Testis (tissue), 2 donors: Measurements from ENCODE around the gene TAF6.

Experiments used
- POLR2A ChIP-seq: fragments of 450-650 bp; IDR thresholded peaks from one replicate; pipeline ENCODE4 v1.6.1; 2017; ENCODE audit warnings: antibody characterized with exemption, mild to moderate bottlenecking, moderate library complexity
- TF ChIP-seq, protein P1 (sequence below), 3 experiments: fragments of 450-650 bp in 2 of 3; fragments of 200-600 bp in 1 of 3; sonication (generic) in 1 of 3; IDR thresholded peaks; one replicate each; pipeline ENCODE4 v1.5.1; 2016 to 2019; ENCODE audit warnings: antibody characterized with exemption in 3 of 3, mild to moderate bottlenecking in 2 of 3, moderate library complexity in 1 of 3

DNA sequence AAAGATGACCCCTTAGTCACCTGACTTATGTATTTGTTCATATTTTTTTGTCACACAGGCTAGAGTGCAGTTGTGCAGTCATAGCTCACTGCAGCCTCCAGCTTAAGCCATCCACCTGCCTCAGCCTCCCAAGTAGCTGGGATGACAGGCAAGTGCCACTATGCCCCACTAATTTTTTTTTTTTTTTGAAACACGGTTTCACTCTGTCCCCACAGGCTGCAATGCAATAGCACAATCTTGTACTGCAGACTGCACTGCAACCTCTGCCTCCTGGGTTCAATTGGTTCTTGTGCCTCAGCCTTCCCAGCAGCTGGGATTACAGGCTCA lies 9.4 kb upstream of the TAF6 start:
- no peak for TF ChIP-seq POLR2A
- TF ChIP-seq, protein P1, sequence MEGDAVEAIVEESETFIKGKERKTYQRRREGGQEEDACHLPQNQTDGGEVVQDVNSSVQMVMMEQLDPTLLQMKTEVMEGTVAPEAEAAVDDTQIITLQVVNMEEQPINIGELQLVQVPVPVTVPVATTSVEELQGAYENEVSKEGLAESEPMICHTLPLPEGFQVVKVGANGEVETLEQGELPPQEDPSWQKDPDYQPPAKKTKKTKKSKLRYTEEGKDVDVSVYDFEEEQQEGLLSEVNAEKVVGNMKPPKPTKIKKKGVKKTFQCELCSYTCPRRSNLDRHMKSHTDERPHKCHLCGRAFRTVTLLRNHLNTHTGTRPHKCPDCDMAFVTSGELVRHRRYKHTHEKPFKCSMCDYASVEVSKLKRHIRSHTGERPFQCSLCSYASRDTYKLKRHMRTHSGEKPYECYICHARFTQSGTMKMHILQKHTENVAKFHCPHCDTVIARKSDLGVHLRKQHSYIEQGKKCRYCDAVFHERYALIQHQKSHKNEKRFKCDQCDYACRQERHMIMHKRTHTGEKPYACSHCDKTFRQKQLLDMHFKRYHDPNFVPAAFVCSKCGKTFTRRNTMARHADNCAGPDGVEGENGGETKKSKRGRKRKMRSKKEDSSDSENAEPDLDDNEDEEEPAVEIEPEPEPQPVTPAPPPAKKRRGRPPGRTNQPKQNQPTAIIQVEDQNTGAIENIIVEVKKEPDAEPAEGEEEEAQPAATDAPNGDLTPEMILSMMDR (IDR thresholded peaks at IDR 0.05) = no peak
